GM20000 (cell line): ENCODE data around the gene SPRY4.

ENCODE experiments used
- DNase-seq: peaks from one replicate; pipeline ENCODE4 v3.0.0; 2012; ENCODE audit warnings: low spot score
- TF ChIP-seq, protein P1 (sequence below): IDR thresholded peaks from 2 replicates; pipeline ENCODE4 v1.5.1; 2012; ENCODE audit warnings: mild to moderate bottlenecking, control low read depth; ENCODE audit errors: extremely low read depth, missing control alignments

The SPRY4 gene

DNA sequence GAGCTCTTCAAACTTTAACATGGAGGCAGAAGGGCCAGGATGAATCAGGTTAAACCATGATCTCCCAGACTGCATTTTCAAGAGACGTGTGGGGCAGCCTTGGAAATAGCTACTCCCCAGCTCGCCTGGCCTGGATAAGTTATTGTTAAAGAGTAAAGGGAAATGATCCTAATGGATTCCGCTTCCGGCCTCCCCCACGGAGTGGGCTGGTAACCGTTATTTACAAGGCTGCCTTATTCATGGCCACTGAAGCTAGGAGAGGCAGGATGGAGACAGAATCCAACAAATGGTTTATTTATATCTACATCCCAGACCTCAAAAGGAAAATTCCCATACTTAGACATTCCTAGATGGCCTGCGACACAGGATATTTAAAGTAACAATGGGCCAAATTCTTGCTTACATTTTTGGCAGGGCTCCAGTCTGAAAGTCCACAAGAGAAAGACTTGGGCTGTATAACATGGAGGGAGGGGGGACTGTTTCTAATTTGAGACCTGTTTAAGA is 27.9 kb downstream of the SPRY4 start:
- no peak for DNase-seq
- TF ChIP-seq, protein P1, sequence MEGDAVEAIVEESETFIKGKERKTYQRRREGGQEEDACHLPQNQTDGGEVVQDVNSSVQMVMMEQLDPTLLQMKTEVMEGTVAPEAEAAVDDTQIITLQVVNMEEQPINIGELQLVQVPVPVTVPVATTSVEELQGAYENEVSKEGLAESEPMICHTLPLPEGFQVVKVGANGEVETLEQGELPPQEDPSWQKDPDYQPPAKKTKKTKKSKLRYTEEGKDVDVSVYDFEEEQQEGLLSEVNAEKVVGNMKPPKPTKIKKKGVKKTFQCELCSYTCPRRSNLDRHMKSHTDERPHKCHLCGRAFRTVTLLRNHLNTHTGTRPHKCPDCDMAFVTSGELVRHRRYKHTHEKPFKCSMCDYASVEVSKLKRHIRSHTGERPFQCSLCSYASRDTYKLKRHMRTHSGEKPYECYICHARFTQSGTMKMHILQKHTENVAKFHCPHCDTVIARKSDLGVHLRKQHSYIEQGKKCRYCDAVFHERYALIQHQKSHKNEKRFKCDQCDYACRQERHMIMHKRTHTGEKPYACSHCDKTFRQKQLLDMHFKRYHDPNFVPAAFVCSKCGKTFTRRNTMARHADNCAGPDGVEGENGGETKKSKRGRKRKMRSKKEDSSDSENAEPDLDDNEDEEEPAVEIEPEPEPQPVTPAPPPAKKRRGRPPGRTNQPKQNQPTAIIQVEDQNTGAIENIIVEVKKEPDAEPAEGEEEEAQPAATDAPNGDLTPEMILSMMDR = no peak

DNA sequence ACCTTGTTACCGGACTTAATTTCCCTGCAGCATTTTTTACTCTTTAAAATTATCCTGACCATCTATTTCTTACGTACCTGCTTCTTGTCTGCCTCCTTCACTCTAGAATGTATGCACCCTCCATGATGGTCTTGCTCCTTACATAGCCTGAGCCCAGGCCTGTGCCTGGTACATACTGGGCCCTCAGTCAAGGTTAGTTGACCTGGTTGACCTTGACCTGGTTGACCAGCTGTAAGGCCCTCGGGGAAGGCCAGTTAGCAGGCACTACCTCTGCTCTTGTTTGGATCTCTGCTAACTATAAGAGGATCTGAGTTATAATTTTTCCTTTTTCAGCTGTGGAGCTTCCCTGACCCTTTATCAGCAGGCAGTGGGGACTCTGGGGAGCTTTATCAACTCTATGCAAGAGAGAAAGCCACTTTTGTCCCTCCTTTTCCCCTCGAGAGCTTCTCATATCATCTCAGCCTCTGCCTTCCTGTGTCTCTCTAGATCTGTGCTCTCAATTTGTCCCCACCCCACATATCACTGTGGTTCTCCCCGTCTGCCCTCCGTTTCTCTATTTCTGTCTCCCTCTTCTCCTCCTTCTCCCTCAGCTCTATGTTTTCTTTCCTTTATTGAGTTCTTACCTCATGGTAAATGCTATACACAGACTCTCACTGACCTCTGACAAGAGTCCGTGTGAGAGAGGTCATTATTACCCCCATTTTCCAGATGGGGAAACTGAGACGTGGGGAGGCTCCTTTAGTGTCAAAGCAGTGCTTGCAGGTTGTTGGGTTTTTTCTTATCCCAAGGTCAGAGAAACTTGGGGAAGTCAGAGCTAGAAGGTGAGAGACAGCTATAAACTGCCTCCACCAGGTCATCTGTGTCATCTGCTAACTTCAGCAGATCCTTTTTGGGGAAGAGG is 28.6 kb downstream of the SPRY4 start:
- TF ChIP-seq, protein P1 = no peak
- no peak for DNase-seq

DNA sequence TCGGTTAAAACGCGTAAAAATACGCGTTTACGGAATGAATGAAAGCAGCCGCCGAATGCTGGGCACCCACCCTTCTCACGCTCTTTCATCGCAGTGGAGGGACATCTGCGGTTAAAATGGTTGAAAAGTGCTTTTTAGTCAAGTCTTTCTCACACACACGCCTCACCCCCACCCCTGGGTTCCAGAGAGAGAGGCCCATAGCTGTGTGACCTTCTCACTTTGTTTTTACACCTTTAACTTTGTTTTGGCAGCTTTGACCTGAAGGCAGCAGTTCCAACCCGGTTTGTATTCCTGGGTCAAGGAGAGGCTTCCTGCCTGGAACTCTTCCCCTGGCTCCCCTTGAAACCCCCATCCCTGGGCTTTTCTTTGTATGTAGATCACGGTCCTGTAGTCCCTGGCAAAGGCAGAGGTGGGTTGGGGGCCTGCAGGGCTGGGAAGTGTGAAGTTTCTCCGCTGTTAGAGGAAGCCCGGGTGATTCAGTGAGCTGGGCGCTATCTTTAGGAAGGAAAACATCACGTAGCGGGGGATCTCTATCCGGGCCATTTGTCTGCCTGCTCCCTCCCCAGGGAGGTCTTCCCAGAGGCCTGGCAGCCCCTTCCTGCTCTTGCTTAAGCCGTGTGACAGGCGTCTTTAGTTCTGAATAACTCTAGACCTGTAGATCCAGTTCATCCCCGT is 29.6 kb downstream of the SPRY4 start:
- no peak for DNase-seq
- TF ChIP-seq, protein P1 = no peak

DNA sequence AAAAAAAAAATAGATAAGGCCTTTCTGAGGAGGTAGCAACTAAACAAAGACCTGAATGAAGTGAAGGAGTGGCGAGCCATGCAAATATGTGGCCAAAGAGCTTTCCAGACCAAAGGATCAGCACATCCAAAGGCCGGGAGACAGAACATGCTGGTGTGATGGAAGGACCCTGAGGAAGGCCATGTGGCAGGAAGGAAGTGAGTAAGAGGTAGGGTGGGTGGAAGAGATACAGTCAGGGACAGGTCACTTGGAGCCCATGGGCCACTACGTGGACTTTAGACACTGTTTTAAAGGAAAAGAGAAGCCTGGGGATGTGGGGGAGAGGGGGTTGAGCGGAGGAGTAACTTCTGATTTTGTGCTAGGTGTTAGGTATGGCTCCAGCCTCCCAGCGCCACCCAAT is 31.3 kb downstream of the SPRY4 start:
- no peak for DNase-seq

DNA sequence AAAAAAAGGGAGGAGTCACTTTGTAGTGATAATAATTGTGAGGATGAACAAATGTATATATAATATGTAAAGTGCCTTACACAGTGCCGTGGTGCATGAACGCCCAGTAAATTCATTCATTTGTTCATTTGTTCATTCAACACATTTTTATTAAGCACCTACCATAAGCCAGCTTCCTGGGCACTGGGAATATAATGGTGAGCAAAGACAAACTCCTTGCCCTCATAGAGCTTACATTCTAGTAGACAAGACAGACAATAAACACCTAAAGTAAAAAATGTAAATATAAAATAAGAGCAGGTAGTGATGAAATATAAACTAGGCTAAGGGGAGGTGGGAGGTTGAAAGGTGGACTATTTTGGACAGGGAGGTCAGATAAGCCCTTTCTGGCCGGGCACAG is 32.0 kb downstream of the SPRY4 start:
- no peak for DNase-seq
- TF ChIP-seq, protein P1 = no peak

More for the DNA sequence above, 31.3 kb downstream of the SPRY4 start:
- TF ChIP-seq, protein P1 = no peak

DNA sequence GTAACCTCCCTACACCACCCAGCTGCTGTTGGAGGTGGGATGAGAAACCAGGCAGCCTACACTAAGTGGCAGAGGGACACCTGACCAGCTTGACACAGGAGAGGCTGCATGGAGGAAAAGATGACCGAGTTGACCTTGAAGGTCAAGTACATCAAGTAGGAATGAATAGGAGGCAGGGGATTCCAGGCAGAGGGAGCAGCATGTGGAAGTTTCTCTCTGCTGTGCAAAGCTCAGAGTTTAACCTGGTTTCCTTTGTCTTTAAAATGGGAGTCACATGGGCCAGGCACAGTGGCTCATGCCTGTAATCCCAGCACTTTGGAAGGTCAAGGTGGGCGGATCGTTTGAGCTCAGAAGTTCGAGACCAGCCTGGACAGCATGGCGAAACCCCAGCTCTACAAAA is 32.6 kb downstream of the SPRY4 start:
- no peak for DNase-seq
- TF ChIP-seq, protein P1 = no peak
